IPS DF 4.7 (cell line): Measurements from ENCODE around the gene LY6G6C.

Source experiments
- DNase-seq: peaks from one replicate; pipeline ENCODE4 v3.0.0-alpha.2; 2013; ENCODE audit warnings: low spot score; ENCODE audit errors: extremely low read depth

Gene LY6G6C

GRCh38 chr6:31706599-31706998 is 14.9 kb downstream of the LY6G6C start, which contains the start of gene LY6G6F:
Gene LY6G6F (plus strand): TSS chr6:31706866. CDS start chr6:31706907, 41 bp downstream.
- DNase-seq = no peak

DNA sequence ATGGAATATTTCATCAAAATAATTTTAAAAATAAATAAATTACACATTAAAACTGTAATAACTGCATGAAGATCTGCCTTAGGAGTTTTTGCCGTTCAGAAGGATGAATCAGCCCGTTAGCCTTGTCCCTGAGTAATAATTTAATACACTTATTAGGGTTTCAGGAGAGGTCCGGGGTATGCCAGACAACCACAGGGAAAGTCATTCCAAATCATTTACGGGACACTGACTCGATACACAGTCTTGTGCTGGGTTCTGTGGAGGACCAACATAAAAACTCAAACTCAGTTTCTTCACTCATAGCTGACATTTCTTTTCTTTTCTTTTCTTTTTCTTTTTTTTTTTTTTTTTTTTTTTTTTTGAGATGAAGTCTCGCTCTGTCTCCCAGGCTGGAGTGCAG is 15.6 kb downstream of the LY6G6C start:
- DNase-seq = no peak

- peak; percentile 95 for DNase-seq
These were observed 18.5 kb downstream of the LY6G6C start, which contains the start of gene ABHD16A for GRCh38 chr6:31702819-31703716. Gene ABHD16A (minus strand): TSS chr6:31703324. CDS start chr6:31703281, 43 bp downstream.

GRCh38 chr6:31702405-31702818 is 19.1 kb downstream of the LY6G6C start:
- no peak for DNase-seq

GRCh38 chr6:31701666-31702404 is 19.7 kb downstream of the LY6G6C start:
- no peak for DNase-seq

DNA sequence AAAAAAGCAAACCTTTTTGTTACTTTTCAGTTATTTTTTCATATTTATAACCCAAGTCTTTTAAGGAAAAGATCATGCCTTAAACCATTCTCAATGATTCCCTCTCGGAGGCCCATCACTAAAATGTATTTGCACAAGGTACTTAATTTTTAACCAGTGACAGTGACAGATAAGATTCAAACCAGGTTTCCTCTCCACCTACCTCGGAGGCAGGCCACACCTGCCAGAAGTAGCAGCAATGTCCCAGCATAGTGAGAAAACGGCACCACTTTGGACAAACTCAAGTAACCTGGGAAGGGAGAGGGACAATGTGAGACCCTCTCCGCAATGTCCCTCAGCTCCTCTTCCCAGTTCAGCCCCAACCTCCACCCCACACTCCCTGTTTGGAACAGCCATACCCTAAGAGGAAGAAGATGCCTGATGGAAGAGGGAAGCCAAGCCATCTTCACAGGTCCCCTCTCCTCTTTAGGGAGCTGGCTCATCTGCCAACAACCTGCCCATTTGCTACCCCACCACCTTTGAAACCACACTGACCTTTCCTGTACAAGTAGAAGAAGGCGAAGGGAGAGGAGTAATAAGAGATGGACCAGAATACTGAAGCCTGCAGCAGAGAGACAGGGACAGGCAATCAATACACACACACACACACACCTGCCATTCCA is 20.7 kb downstream of the LY6G6C start:
- no peak for DNase-seq

DNA sequence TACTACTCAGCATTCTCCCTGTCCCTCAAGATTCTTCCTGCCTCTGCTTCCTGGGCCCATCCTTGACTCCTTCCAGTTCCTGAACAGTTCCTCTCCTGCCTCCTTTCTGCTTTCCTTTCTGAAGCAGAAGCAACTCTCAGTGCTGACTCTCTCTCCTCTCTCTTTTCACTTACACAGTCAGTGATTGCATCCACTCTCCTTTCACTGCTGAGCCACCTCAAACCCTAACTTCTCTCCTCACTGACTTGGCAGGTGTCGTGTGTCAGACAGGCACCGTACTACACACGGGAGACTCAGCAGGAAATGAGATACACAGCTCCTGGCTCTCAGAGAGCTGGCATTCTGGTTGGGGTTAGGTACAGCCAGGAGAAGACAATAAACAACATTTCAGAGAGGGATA is 24.0 kb downstream of the LY6G6C start:
- no peak for DNase-seq

DNA sequence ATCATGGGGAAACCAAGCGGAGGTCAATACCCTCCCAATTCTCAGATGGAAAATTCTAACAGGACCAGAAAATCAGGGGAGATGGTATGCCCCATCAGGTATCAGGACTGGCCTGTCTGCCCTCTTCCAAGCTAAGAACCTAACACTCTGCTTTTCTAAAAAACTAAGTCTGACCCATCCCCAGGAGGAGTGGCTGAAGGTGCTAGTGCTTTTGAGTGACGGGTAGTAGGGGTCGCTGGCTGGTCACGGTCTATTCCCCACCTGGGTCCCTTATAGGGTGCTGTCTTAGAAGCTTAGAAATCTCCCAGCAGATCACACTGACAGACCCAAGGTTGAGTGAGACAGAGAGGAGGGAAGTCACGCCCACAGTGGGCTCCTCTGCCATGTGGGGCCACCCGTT is 28.0 kb downstream of the LY6G6C start:
- DNase-seq = no peak

GRCh38 chr6:31692886-31693285 is 28.7 kb downstream of the LY6G6C start:
- DNase-seq = no peak

DNA sequence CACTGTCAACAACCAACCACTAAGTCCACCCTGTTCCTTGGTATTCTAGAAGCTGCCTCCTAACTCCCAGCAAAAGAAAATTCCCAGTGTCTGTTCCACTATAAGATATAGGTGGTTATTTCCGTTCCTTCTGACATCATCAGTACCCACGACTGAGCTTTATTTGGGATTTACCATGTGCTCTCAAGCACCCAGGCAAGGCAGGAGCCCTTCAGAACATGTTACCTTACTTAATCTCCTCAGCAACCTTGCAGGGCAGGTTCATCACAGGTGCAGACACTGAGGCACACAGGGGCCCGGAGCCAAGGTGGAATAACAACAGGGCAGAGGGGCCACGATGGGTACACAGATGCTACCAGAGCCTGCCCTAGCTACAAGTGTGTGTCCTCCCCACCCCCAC is 29.2 kb downstream of the LY6G6C start:
- no peak for DNase-seq

- DNase-seq = no peak
These were observed 29.9 kb downstream of the LY6G6C start for GRCh38 chr6:31691564-31692108.

GRCh38 chr6:31691078-31691463 is 30.5 kb downstream of the LY6G6C start:
- no peak for DNase-seq

- DNase-seq = no peak
These were observed 31.1 kb downstream of the LY6G6C start for GRCh38 chr6:31690231-31691077.

GRCh38 chr6:31689249-31690110 is 32.1 kb downstream of the LY6G6C start:
- no peak for DNase-seq

GRCh38 chr6:31687860-31688693 is 33.5 kb downstream of the LY6G6C start:
- DNase-seq = no peak

DNA sequence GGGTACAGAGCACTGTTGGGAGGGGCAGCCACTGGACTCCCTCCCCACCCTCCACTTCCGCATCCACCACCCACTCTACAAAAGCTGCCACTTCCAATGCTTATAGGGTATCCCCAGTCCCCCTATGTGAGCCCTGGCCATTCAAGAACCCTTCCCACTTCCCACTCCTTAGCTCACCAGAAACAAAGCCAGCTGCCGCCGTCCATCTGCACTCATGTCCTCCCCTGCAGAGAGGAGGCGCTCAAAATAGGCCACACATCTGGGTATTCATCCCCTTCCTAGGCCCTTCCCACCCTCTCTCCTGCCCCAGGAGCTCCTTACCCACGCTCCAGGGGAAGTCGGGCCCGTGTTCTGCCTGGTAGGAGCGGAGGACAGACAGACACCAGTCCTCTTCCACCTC is 34.2 kb downstream of the LY6G6C start:
- DNase-seq = no peak

DNA sequence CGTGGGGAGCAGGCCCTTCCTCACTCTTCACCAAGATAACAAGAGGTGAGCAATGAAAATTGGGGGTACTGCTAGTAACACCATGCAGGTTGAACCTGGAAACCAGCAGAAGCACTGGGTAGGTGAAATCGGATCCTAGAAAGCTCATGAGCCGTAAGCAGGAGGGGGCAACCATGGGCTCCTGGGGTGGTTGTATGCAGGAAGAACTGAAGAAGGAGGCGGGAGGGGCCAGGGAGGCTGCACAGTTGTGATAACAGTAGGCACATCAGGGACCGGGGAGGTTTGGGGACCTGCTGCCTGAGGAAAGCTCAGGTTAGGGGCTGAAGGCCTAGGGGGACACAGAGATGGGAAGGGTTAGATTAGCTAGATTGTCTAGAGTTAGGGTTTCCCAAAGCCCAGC is 35.1 kb downstream of the LY6G6C start:
- no peak for DNase-seq

GRCh38 chr6:31683591-31683990 is 38.0 kb downstream of the LY6G6C start:
- DNase-seq = no peak
